PFSK-1 (cell line): ENCODE measurements around the gene ISM2.

Experiments used
- FOXP2 ChIP-seq: optimal IDR thresholded peaks from 2 replicates; pipeline ENCODE3; 2011; ENCODE audit warnings: borderline replicate concordance, control low read depth, inconsistent platforms; ENCODE audit not compliant: insufficient read depth; ENCODE audit errors: extremely low read length, extremely low read depth
- POLR2AphosphoS5 ChIP-seq: IDR thresholded peaks from 2 replicates; pipeline ENCODE4 v1.6.1; 2012; ENCODE audit warnings: low read depth, mild to moderate bottlenecking, control low read depth, low read length, moderate library complexity
- REST ChIP-seq, 2 experiments: IDR thresholded peaks; 2 replicates each; pipeline versions ENCODE4 v1.6.1 to v1.8.0; 2011 to 2012; ENCODE audit warnings: low read depth in 2 of 2, low read length in 2 of 2, control low read depth in 1 of 2, inconsistent platforms in 1 of 2, mild to moderate bottlenecking in 1 of 2, moderate library complexity in 1 of 2; ENCODE audit not compliant: insufficient read depth in 1 of 2
- SIN3A ChIP-seq: IDR thresholded peaks from 2 replicates; pipeline ENCODE4 v1.6.1; 2012; ENCODE audit warnings: mild to moderate bottlenecking, low read length, moderate library complexity, borderline replicate concordance; ENCODE audit not compliant: insufficient read depth
- TAF1 ChIP-seq: IDR thresholded peaks from 2 replicates; pipeline ENCODE4 v1.6.1; 2012; ENCODE audit warnings: low read length, control low read depth, borderline replicate concordance; ENCODE audit not compliant: insufficient read depth

ISM2 gene

GRCh38 chr14:77485256-77485655, 13.4 kb downstream of the ISM2 start:
- TF ChIP-seq TAF1: no peak

GRCh38 chr14:77482422-77482821, 16.2 kb downstream of the ISM2 start:
- TF ChIP-seq FOXP2: no peak
- no peak for TF ChIP-seq POLR2AphosphoS5
- TF ChIP-seq SIN3A: no peak

DNA sequence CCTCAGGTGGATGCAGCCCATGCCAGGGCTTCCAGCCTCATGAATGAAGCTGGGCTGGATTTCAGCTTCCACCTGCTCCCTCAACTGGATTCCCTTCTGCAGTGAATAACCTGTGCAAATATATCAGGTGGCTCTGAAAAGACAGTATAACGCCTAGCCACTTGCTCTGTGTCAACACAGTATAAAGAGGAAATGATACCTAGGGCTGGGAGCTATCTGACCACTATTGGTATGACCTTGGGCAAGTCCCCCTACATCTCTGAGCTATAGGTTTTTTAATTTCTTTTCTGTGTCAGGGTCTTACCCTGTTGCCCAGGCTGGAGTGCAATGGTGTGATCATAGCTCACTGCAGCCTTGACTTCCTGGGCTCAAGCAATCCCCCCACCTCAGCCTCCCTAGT, 19.8 kb downstream of the ISM2 start:
- no peak for TF ChIP-seq POLR2AphosphoS5
- TF ChIP-seq REST (IDR thresholded peaks at IDR 0.05; ENCODE audit: insufficient read depth in 1 of 2, low read depth in 2 of 2, low read length in 2 of 2): no peak
- no peak for TF ChIP-seq FOXP2
- no peak for TF ChIP-seq TAF1
- no peak for TF ChIP-seq SIN3A

GRCh38 chr14:77478029-77478428, 20.6 kb downstream of the ISM2 start:
- TF ChIP-seq POLR2AphosphoS5 (no peak), REST (IDR thresholded peaks at IDR 0.05; ENCODE audit: insufficient read depth in 1 of 2, low read depth in 2 of 2, low read length in 2 of 2) (no peak), FOXP2 (no peak), TAF1 (no peak), SIN3A (no peak)

DNA sequence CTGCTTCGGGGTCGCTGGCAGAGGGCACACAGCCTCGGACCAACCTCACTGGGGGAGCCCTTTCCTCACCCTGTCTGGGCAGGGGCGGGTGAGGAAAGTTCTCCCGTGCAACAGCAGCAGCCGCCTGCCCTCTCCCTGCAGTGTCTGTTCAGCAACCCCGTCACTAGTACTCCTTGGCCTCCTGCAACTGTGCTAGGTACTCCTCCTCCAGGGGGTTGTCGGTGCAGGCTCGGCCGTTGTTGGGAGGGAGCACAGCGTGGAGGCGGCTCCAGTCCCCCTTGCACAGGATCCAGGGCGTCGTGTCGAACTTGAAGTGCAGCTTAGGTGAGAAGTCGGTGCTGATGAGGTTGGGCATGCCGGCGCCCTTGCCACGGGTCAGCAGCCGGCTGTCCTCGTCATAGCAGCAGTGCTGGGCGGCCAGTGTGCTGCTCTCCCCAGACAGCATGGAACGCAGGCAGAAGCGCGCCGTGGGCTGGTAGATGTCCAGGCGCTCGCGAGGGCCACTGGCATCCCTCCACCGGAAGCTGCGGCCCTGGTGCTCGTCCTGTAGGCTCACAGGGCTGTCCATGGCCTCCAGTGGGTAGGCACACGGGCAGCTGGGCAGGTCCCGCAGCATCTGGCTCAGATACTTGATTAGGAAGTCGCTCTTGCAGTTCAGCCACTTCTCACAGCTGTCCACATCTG, 23.0 kb downstream of the ISM2 start:
- TF ChIP-seq REST (IDR thresholded peaks at IDR 0.05; ENCODE audit: insufficient read depth in 1 of 2, low read depth in 2 of 2, low read length in 2 of 2) (no peak), TAF1 (no peak), SIN3A (no peak), FOXP2 (no peak), POLR2AphosphoS5 (no peak)

- TF ChIP-seq POLR2AphosphoS5 (no peak), FOXP2 (no peak), TAF1 (no peak), REST (IDR thresholded peaks at IDR 0.05; ENCODE audit: insufficient read depth in 1 of 2, low read depth in 2 of 2, low read length in 2 of 2) (no peak), SIN3A (no peak)
Observed at GRCh38 chr14:77474479-77475177, 24.0 kb downstream of the ISM2 start.
